ENCODE results near the gene IGFL2. TPM values are rescaled to one million over a fixed set of nuclear protein-coding genes. Genes with fewer than 3 reads are reported as not detected.
A peak's percentile ranks its signal among the peaks of the same experiment; 100 is the strongest.

Gene IGFL2
- total and polyA plus RNA-seq, 2 experiments from 2014 or later, result not detected

- WGBS, 2 experiments (ENCODE audit: low coverage in 1 of 2, low lambda C conversion rate in 2 of 2, missing lambda C conversion rate in 2 of 2), result 69 to 80% methylated on average over 4 of the region's 4 CpGs
- Histone ChIP-seq H3K36me3 (ENCODE audit: low read depth) (no peaks in the 10 kb centered on the region), H3K4me3 (no peak overlapping the region), H3K4me2 (ENCODE audit: unreplicated experiment) (no peak overlapping the region), H3K27me3 (replicated peaks; ENCODE audit: insufficient read depth) (no peaks in the 10 kb centered on the region), H3F3A (ENCODE audit: insufficient read depth) (peaks cover 7% of the 10 kb centered on the region; the same call in 1 of the 2 replicates), H2AFZ (no peak overlapping the region), H3K9me2 (ENCODE audit: insufficient read depth) (no peaks in the 10 kb centered on the region), H3K79me2 (ENCODE audit: insufficient read depth) (no peaks in the 10 kb centered on the region), H3K9me3 (ENCODE audit: low read depth) (no peaks in the 10 kb centered on the region), H3K27ac (no peak overlapping the region), H3K9ac (no peak overlapping the region), H3K4me1 (ENCODE audit: insufficient read depth) (no peaks in the 10 kb centered on the region), H4K20me1 (ENCODE audit: insufficient read depth) (no peaks in the 10 kb centered on the region)
- no peak for DNase-seq
- in situ Hi-C loops (cut with MboI), result no loop called here
- TF ChIP-seq EZH2 (IDR thresholded peaks at IDR 0.05; ENCODE audit: insufficient read depth, poor library complexity, severe bottlenecking) (no peak), EZH2phosphoT487 (IDR thresholded peaks at IDR 0.05; ENCODE audit: insufficient read depth, low read depth) (no peak)
These were observed 22.6 kb upstream of the IGFL2 start for GRCh38 chr19:46125447-46125846.

- in situ Hi-C loops (cut with MboI), result no loop called here
- Histone ChIP-seq H3K27me3 (replicated peaks; ENCODE audit: insufficient read depth) (no peaks in the 10 kb centered on the region), H4K20me1 (ENCODE audit: insufficient read depth) (no peaks in the 10 kb centered on the region), H3K27ac (no peak overlapping the region), H3K9me2 (ENCODE audit: insufficient read depth) (no peaks in the 10 kb centered on the region), H3F3A (ENCODE audit: insufficient read depth) (peaks cover 14% of the 10 kb centered on the region), H3K9me3 (ENCODE audit: low read depth) (no peaks in the 10 kb centered on the region), H3K79me2 (ENCODE audit: insufficient read depth) (no peaks in the 10 kb centered on the region), H3K4me1 (ENCODE audit: insufficient read depth) (no peaks in the 10 kb centered on the region), H3K9ac (no peak overlapping the region), H2AFZ (no peak overlapping the region), H3K4me3 (no peak overlapping the region), H3K36me3 (ENCODE audit: low read depth) (no peaks in the 10 kb centered on the region), H3K4me2 (ENCODE audit: unreplicated experiment) (no peak overlapping the region)
- TF ChIP-seq EZH2 (IDR thresholded peaks at IDR 0.05; ENCODE audit: insufficient read depth, poor library complexity, severe bottlenecking), result no peak
- no peak for TF ChIP-seq EZH2phosphoT487 (IDR thresholded peaks at IDR 0.05; ENCODE audit: insufficient read depth, low read depth)
- peak; percentile 56 for DNase-seq
- 57 to 73% methylated on average over 2 of the region's 2 CpGs for WGBS, 2 experiments (ENCODE audit: low coverage in 1 of 2, low lambda C conversion rate in 2 of 2, missing lambda C conversion rate in 2 of 2)
These were observed 21.9 kb upstream of the IGFL2 start for GRCh38 chr19:46126086-46126580.

- in situ Hi-C loops (cut with MboI), result no loop called here
- no peak for DNase-seq
- Histone ChIP-seq H3K27me3 (replicated peaks; ENCODE audit: insufficient read depth) (no peaks in the 10 kb centered on the region), H3K36me3 (ENCODE audit: low read depth) (no peaks in the 10 kb centered on the region), H3K27ac (0 out of 2 replicates have a peak overlapping the region, but pooled peaks have one; percentile 91), H3K4me3 (no peak overlapping the region), H3K9me3 (ENCODE audit: low read depth) (no peaks in the 10 kb centered on the region), H3K79me2 (ENCODE audit: insufficient read depth) (no peaks in the 10 kb centered on the region), H2AFZ (no peak overlapping the region), H4K20me1 (ENCODE audit: insufficient read depth) (no peaks in the 10 kb centered on the region), H3F3A (ENCODE audit: insufficient read depth) (peaks cover 36% of the 10 kb centered on the region), H3K9me2 (ENCODE audit: insufficient read depth) (no peaks in the 10 kb centered on the region), H3K4me2 (ENCODE audit: unreplicated experiment) (no peak overlapping the region), H3K4me1 (ENCODE audit: insufficient read depth) (peaks cover 27% of the 10 kb centered on the region), H3K9ac (no peak overlapping the region)
- TF ChIP-seq EZH2 (IDR thresholded peaks at IDR 0.05; ENCODE audit: insufficient read depth, poor library complexity, severe bottlenecking) (no peak), EZH2phosphoT487 (IDR thresholded peaks at IDR 0.05; ENCODE audit: insufficient read depth, low read depth) (no peak)
- 78 to 83% methylated on average over 10 of the region's 10 CpGs for WGBS, 2 experiments (ENCODE audit: low coverage in 1 of 2, low lambda C conversion rate in 2 of 2, missing lambda C conversion rate in 2 of 2)
These were observed 16.4 kb upstream of the IGFL2 start for GRCh38 chr19:46131485-46132143.

- H3K27ac ChIP-seq, result peak overlapping the region; percentile 91
- no peaks in the 10 kb centered on the region for H3K79me2 ChIP-seq (ENCODE audit: insufficient read depth)
- H3K4me1 ChIP-seq (ENCODE audit: insufficient read depth), result peaks cover 27% of the 10 kb centered on the region
- no peaks in the 10 kb centered on the region for H3K36me3 ChIP-seq (ENCODE audit: low read depth)
- in situ Hi-C loops (cut with MboI), result no loop called here
- H3K9me2 ChIP-seq (ENCODE audit: insufficient read depth), result no peaks in the 10 kb centered on the region
- H2AFZ ChIP-seq, result peak overlapping the region; percentile 76
- peaks cover 36% of the 10 kb centered on the region for H3F3A ChIP-seq (ENCODE audit: insufficient read depth)
- peak overlapping the region; percentile 50 for H3K9ac ChIP-seq
- H3K4me3 ChIP-seq, result peak overlapping the region; percentile 41
- no peaks in the 10 kb centered on the region for H3K9me3 ChIP-seq (ENCODE audit: low read depth)
- TF ChIP-seq EZH2phosphoT487 (IDR thresholded peaks at IDR 0.05; ENCODE audit: insufficient read depth, low read depth) (no peak), EZH2 (IDR thresholded peaks at IDR 0.05; ENCODE audit: insufficient read depth, poor library complexity, severe bottlenecking) (no peak)
- H4K20me1 ChIP-seq (ENCODE audit: insufficient read depth), result no peaks in the 10 kb centered on the region
- H3K4me2 ChIP-seq (ENCODE audit: unreplicated experiment), result peak overlapping the region; percentile 75
- 54 to 62% methylated on average over 4 of the region's 4 CpGs for WGBS, 2 experiments (ENCODE audit: low coverage in 1 of 2, low lambda C conversion rate in 2 of 2, missing lambda C conversion rate in 2 of 2)
- peak; percentile 44 for DNase-seq
- H3K27me3 ChIP-seq (replicated peaks; ENCODE audit: insufficient read depth), result no peaks in the 10 kb centered on the region
These were observed 15.4 kb upstream of the IGFL2 start for GRCh38 chr19:46132508-46133100.
